ENCODE data around the gene CAPSL.
"Not testable (repeated sequence)": the region's sequence is repeated elsewhere in the genome, so short reads cannot be mapped to it uniquely, and the experiment has no call there.

CAPSL gene

GRCh38 chr5:35900972-35901695, 37.3 kb downstream of the CAPSL start:
- in situ Hi-C loops (cut with MboI; ENCODE audit: low sequenced_read_pairs, unreplicated experiment): no loop called here
- no peak for TF ChIP-seq CTCF (IDR thresholded peaks at IDR 0.05; ENCODE audit: borderline replicate concordance, control extremely low read depth, extremely low read depth, insufficient read depth, missing control alignments)
- no peak for DNase-seq (ENCODE audit: low spot score)

GRCh38 chr5:35899800-35900199, 38.6 kb downstream of the CAPSL start:
- TF ChIP-seq CTCF (IDR thresholded peaks at IDR 0.05; ENCODE audit: borderline replicate concordance, control extremely low read depth, extremely low read depth, insufficient read depth, missing control alignments): no peak
- in situ Hi-C loops (cut with MboI; ENCODE audit: low sequenced_read_pairs, unreplicated experiment): no loop called here
- DNase-seq (ENCODE audit: low spot score): peak; percentile 45

DNA sequence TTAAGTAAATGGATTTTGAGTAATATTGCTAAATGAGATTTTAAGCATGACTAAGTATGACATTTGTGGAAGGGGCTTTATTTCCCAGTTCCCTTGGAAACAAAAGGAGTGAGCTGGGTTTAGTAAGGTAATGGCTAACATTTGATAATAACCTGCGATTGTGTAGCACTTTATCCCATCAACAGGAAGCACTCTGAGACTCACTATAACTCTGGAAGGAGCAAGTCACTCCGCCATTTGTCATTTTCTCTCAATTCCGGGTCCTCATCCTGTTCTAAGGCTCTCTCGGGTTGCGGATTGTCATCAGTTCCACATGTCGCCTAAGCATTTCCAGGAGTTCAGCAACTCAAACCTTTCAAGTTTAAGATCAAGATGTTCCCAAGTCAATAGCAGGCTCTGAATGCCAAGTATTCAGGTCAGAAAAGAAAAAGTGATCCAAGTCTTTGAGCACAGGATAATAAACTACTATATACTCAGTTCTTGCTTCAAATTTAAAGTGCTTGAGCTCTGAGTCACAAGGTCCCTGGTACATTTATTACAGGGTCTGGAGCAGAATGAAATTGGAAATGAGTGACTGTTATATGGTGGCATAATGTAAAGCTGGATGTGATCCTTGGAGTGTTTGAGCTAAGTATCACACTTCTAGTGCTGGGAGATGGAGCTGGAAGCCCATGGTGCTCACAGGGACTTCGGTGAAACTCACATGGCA, 39.3 kb downstream of the CAPSL start:
- in situ Hi-C loops (cut with MboI; ENCODE audit: low sequenced_read_pairs, unreplicated experiment): no loop called here
- no peak for DNase-seq (ENCODE audit: low spot score)
- no peak for TF ChIP-seq CTCF (IDR thresholded peaks at IDR 0.05; ENCODE audit: borderline replicate concordance, control extremely low read depth, extremely low read depth, insufficient read depth, missing control alignments)

DNA sequence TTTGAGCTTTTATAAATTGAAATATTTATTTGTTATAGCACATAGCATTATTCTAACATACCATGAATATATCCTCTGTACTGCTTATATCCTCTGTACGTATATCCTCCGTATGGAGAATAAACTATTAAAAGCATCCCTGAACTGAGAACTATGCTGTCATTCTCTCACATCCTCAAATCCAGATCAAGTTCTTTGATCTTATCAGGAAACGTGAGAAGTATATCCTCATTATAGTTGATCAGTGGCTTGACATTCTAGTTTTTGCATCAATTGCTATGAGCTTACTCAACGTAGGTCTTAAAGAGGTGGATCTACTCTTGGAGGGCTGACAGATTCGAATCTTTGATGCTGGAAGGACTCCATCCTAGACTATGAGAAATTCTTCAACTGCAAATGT, 44.3 kb downstream of the CAPSL start:
- no peak for TF ChIP-seq CTCF (IDR thresholded peaks at IDR 0.05; ENCODE audit: borderline replicate concordance, control extremely low read depth, extremely low read depth, insufficient read depth, missing control alignments)
- no peak for DNase-seq (ENCODE audit: low spot score)
- in situ Hi-C loops (cut with MboI; ENCODE audit: low sequenced_read_pairs, unreplicated experiment): no loop called here

GRCh38 chr5:35892799-35893198, 45.6 kb downstream of the CAPSL start:
- in situ Hi-C loops (cut with MboI; ENCODE audit: low sequenced_read_pairs, unreplicated experiment); DNase-seq (ENCODE audit: low spot score): not testable (repeated sequence)

- in situ Hi-C loops (cut with MboI; ENCODE audit: low sequenced_read_pairs, unreplicated experiment): no loop called here
- no peak for DNase-seq (ENCODE audit: low spot score)
Measured at GRCh38 chr5:35890021-35891020, 48.1 kb downstream of the CAPSL start.

More at GRCh38 chr5:35890021-35891020, 48.1 kb downstream of the CAPSL start:
- TF ChIP-seq CTCF (IDR thresholded peaks at IDR 0.05; ENCODE audit: borderline replicate concordance, control extremely low read depth, extremely low read depth, insufficient read depth, missing control alignments): no peak
